Left renal pelvis (tissue), 4 donors: ENCODE data around the gene LRRC32. TPM values are rescaled to one million over a fixed set of nuclear protein-coding genes. Genes with fewer than 3 reads are reported as not detected.
"Not testable (repeated sequence)": the region's sequence is repeated elsewhere in the genome, so short reads cannot be mapped to it uniquely, and the experiment has no call there.

Source experiments
- DNase-seq, 4 donors: peaks; one replicate each; pipeline ENCODE4 v3.0.0-alpha.2; 2013; ENCODE audit warnings: low read depth in 4 of 4, low spot score in 3 of 4
- polyA plus RNA-seq, 4 donors: library from polyadenylated mRNA; unstranded; fragments of 120-200 nt; gene quantifications; one replicate each; pipeline ENCODE4 v1.2.1, GENCODE V29; 2013; ENCODE audit not compliant: insufficient read length in 4 of 4

LRRC32 gene
- polyA plus RNA-seq, 4 donors, result 52.7 to 70.3 (median 69.2) TPM

GRCh38 chr11:76617553-76618265 is 52.8 kb downstream of the LRRC32 start:
- DNase-seq, result no peak

DNA sequence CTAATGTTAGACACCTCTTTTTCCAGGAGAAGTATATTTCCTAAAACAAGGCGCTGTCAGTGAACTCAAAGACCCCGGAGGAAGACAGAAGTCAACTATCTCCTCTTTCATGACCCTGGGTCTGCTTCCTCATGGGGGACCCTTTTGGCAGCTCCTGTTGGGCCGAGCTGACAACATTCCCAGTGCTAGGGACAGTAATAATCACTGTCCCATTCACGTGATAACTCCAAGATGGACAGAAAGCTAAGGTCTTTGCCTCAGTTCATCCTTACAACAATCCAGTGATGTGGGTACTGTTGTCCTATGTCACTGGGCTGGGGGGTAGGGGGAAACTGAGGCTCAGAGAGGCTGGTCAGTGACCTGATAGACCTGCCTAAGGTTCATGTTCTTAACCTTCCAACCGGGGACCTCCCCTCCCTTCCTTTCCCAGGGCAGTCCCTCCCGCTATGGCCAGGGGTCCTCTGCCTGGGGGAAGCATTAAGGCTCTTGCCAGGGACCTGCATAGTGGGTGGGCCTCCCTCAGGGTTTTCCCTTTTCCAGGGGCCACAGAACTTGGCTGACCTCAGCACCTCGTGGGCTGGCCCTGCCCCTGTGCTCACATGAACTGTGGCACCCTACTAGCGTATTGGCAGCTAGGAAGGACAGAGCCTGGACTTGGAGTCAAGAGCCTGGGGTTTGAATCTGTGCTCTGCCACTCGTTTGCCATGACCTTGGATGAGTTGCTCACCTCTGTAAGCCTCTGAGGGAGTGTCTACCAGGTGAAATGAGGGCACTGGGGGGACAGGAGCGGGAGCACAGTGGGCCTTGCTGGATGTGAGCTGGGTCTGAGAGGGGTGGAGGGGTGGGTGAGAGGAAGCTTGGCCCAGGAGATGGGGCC is 53.6 kb downstream of the LRRC32 start:
- no peak for DNase-seq

DNA sequence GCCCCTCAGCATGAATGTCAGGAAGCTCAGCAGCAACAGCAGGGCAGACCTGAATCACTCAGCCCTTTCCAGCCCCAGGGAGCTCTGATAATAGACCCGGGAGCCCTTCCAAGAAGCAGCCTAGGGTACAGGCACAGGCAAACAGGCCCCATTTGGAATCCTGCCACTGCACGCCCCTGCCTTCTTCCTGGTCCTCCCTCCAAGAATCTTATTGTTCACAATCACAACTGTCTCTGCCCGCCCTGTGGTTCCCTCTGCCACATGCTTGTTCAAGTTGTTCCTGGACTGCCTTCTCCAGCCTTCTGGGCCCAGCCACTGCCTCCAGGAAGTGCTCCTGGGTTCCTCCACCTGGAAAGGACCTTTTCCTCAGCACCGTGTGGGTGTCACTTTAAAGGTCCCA is 54.6 kb downstream of the LRRC32 start:
- no peak for DNase-seq

GRCh38 chr11:76614471-76615179 is 55.9 kb downstream of the LRRC32 start:
- no peak for DNase-seq

- DNase-seq, result no peak
These were observed 56.6 kb downstream of the LRRC32 start for GRCh38 chr11:76613901-76614300.

GRCh38 chr11:76612226-76612625 is 58.3 kb downstream of the LRRC32 start:
- DNase-seq, result no peak

DNA sequence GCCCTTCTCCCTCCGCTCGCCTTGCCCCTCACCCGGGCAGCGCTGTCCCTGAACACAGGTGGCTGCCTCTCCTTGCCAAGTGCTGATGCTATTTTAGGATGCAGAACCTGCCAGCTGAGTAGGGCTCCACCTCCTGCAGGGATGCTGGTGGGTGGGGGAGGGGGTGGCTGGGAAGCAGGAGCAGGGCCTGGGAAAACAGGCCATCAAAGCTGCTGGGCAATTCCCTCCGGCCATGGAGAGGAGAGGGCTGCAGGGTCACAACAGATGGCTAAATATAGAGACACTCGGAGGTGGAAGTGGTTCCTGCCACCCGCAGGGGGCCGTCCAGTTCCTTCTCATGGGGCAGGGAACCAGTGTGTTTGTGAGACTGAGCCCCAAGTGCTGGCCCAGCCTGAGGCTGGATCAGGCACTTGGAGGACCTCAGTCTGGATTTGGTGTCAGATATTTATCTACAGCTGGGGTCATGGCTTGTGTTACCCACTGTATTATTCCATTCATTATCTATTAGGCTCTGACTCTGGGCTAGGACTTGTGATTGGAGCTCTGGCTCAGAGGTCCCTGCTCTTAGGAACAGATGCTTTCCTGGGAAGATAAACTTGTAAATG is 59.6 kb downstream of the LRRC32 start:
- no peak for DNase-seq

- no peak for DNase-seq
These were observed 60.2 kb downstream of the LRRC32 start for GRCh38 chr11:76610371-76610770.

DNA sequence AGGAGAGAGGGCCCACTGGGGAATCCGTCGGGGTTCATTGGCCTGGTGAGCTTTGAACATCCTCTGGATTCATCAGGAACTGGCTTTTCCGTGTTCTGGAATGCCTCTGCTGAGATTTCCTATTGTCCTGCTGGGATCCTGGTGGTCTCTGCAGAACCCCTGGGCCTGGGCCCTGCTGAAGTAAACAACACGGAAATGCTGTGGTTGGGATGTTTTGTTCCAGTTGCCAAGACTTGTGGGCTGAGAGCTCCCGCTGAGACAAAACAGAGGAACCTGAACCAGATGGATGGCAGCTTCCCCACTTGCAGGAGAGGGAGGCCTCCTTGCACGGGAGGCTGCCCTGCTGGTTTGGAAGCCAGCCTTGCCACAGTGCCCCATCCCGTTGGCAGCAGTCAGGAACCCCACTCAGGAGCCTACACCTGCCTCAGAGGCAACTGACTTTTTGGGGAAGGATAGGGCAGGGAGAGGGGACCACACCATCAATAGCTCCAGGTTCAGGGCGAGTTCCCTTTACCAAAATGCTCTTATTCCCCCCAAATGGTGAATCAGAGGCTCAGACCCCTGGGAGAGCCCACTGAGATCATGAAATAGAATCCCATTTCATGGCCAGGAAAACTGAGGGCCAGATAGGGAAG is 60.7 kb downstream of the LRRC32 start:
- DNase-seq, result no peak

DNA sequence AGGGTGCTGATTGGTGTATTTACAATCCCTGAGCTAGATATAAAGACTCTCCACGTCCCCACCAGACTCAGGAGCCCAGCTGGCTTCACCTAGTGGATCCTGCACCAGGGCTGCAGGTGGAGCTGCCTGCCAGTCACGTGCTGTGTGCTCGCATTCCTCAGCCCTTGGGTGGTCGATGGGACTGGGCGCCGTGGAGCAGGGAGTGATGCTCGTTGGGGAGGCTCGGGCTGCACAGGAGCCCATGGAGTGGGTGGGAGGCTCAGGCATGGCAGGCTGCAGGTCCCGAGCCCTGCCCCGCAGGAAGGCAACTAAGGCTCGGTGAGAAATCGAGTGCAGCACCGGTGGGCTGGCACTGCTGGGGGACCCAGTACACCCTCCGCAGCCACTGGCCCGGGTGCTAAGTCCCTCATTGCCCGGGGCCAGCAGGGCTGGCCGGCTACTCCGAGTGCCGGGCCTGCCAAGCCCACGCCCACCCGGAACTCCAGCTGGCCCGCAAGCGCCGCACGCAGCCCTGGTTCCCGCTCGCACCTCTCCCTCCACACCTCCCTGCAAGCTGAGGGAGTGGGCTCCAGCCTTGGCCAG is 61.6 kb downstream of the LRRC32 start:
- not testable (repeated sequence) for DNase-seq

DNA sequence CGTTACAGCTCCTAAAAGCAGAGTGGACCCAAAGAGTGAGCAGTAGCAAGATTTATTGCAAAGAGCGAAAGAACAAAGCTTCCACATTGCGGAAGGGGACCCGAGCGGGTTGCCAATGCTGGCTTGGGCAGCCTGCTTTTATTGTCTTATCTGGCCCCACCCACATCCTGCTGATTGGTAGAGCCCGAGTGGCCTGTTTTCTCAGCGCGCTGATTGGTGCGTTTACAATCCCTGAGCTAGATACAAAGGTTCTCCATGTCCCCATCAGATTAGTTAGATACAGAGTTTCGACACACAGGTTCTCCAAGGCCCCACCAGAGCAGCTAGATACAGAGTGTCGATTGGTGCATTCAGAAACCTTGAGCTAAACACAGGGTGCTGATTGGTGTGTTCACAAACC is 62.3 kb downstream of the LRRC32 start:
- DNase-seq, result not testable (repeated sequence)

Other genes with a start within 250 kb of the LRRC32 start
- 10 to 100 TPM; 28.6 to 34.7 (median 30.3) TPM for gene EMSY, start 225.7 kb downstream of the LRRC32 start, polyA plus RNA-seq
- 10 to 100 TPM; 21.5 to 47.8 (median 26.3) TPM for gene TSKU, start 112.6 kb upstream of the LRRC32 start, polyA plus RNA-seq
- gene ACER3, start 190.2 kb upstream of the LRRC32 start, polyA plus RNA-seq, result 10 to 100 TPM; 14.8 to 18.2 (median 16.7) TPM